Upper lobe of left lung (tissue), 4 donors: ENCODE data around the gene BFSP2.

Experiments used
- EP300 ChIP-seq, 4 donors: sonication (generic); formaldehyde crosslinking; IDR thresholded peaks; one replicate each; pipeline ENCODE4 v1.5.1; 2017; ENCODE audit warnings: antibody characterized with exemption in 4 of 4, control low read depth in 2 of 4
- POLR2A ChIP-seq, 4 donors: fragments of 450-650 bp; IDR thresholded peaks; one replicate each; pipeline ENCODE4 v1.5.1; 2016 to 2017; ENCODE audit warnings: antibody characterized with exemption in 4 of 4, mild to moderate bottlenecking in 2 of 4
- TF ChIP-seq, protein P1 (sequence below), 6 experiments: fragments of 450-650 bp in 4 of 6; fragments of 200-600 bp in 2 of 6; sonication (generic) in 2 of 6; IDR thresholded peaks; one replicate each; pipeline ENCODE4 v1.5.1; 2016 to 2019; ENCODE audit warnings: antibody characterized with exemption in 6 of 6

- TF ChIP-seq, protein P1, sequence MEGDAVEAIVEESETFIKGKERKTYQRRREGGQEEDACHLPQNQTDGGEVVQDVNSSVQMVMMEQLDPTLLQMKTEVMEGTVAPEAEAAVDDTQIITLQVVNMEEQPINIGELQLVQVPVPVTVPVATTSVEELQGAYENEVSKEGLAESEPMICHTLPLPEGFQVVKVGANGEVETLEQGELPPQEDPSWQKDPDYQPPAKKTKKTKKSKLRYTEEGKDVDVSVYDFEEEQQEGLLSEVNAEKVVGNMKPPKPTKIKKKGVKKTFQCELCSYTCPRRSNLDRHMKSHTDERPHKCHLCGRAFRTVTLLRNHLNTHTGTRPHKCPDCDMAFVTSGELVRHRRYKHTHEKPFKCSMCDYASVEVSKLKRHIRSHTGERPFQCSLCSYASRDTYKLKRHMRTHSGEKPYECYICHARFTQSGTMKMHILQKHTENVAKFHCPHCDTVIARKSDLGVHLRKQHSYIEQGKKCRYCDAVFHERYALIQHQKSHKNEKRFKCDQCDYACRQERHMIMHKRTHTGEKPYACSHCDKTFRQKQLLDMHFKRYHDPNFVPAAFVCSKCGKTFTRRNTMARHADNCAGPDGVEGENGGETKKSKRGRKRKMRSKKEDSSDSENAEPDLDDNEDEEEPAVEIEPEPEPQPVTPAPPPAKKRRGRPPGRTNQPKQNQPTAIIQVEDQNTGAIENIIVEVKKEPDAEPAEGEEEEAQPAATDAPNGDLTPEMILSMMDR (IDR thresholded peaks at IDR 0.05) = no peak
- TF ChIP-seq POLR2A (IDR thresholded peaks at IDR 0.05) (no peak), EP300 (IDR thresholded peaks at IDR 0.05) (no peak)
These were observed 19.2 kb upstream of the BFSP2 start for GRCh38 chr3:133380481-133381225.
